DND-41 (cell line): ENCODE data around the gene PAM.

ENCODE experiments used
- ATAC-seq: fragments of 200-7000 bp; cut with Tn5 transposase; 3 replicates; pipeline ENCODE4 v1.9.1; 2021; ENCODE audit warnings: low read depth; ENCODE audit not compliant: insufficient read depth
- DNase-seq: peaks from one replicate; pipeline ENCODE4 v3.0.0-alpha.2; 2020
- H2AFZ ChIP-seq: 2 replicates; pipeline ENCODE4 v1.6.0; 2012; ENCODE audit warnings: low read depth, low read length
- H3K27ac ChIP-seq: 2 replicates; pipeline ENCODE4 v1.5.1; 2012; ENCODE audit warnings: low read length, inconsistent platforms
- H3K27me3 ChIP-seq: fragments of 200-600 bp; sonication (generic); 2 replicates; pipeline ENCODE4 v1.6.0; 2012; ENCODE audit warnings: low read length, mild to moderate bottlenecking, inconsistent platforms; ENCODE audit not compliant: insufficient read depth, poor library complexity
- H3K36me3 ChIP-seq: 2 replicates; pipeline ENCODE4 v1.5.1; 2012; ENCODE audit warnings: low read length, inconsistent platforms; ENCODE audit not compliant: insufficient read depth
- H3K4me1 ChIP-seq: 2 replicates; pipeline ENCODE4 v1.5.1; 2012; ENCODE audit warnings: mild to moderate bottlenecking, low read length; ENCODE audit not compliant: insufficient read depth
- H3K4me2 ChIP-seq: 2 replicates; pipeline ENCODE4 v1.6.0; 2012; ENCODE audit warnings: mild to moderate bottlenecking, moderate library complexity, low read length, inconsistent platforms; ENCODE audit not compliant: insufficient read depth
- H3K4me3 ChIP-seq, 2 experiments: fragments of 200-600 bp in 1 of 2; shearing (Covaris generic) in 1 of 2; 2 replicates each; pipeline ENCODE4 v1.5.1; 2012 to 2016; ENCODE audit warnings: inconsistent platforms in 2 of 2, low read length in 2 of 2, mild to moderate bottlenecking in 2 of 2, low read depth in 1 of 2, moderate library complexity in 1 of 2
- H3K79me2 ChIP-seq: 2 replicates; pipeline ENCODE4 v1.6.0; 2012; ENCODE audit warnings: low read length, inconsistent platforms; ENCODE audit not compliant: insufficient read depth
- H3K9ac ChIP-seq: 2 replicates; pipeline ENCODE4 v1.6.0; 2012; ENCODE audit warnings: low read depth, mild to moderate bottlenecking, inconsistent platforms, low read length, moderate library complexity
- H3K9me3 ChIP-seq: 2 replicates; pipeline ENCODE4 v1.5.1; 2012; ENCODE audit warnings: low read length, moderate library complexity, mild to moderate bottlenecking, inconsistent platforms; ENCODE audit not compliant: insufficient read depth, severe bottlenecking
- H4K20me1 ChIP-seq: 2 replicates; pipeline ENCODE4 v1.6.0; 2012; ENCODE audit warnings: low read length; ENCODE audit not compliant: insufficient read depth
- EZH2 ChIP-seq: IDR thresholded peaks from 3 replicates; pipeline ENCODE4 v1.6.1; 2012; ENCODE audit warnings: borderline replicate concordance, low read depth, mild to moderate bottlenecking, moderate library complexity, low read length, inconsistent platforms; ENCODE audit not compliant: severe bottlenecking
- TF ChIP-seq, protein P1 (sequence below): IDR thresholded peaks from 2 replicates; pipeline ENCODE4 v1.5.1; 2012; ENCODE audit warnings: borderline replicate concordance, low read length, moderate library complexity, mild to moderate bottlenecking; ENCODE audit not compliant: poor library complexity, severe bottlenecking; ENCODE audit errors: extremely low read depth

The PAM gene

DNA sequence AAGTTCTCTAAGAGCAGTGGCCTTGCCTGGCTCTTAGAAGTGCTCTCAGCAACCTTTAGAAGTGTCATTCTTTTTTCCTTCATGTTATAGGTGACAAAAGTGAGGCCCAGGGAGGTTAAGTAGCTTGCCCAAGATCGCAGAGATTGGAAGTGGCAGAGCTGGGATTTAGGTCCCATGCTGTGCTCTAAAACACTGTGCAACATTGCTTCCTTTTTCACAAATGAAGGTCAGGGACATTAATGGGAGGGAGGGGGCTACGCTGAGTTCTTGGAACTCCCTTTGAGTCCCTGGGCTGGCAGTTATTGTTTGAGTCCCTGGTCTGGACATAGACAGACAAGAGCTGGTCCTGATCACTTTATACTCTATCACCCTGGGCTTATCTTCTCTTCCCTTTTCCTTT is 45.3 kb downstream of the PAM start:
- TF ChIP-seq, protein P1, sequence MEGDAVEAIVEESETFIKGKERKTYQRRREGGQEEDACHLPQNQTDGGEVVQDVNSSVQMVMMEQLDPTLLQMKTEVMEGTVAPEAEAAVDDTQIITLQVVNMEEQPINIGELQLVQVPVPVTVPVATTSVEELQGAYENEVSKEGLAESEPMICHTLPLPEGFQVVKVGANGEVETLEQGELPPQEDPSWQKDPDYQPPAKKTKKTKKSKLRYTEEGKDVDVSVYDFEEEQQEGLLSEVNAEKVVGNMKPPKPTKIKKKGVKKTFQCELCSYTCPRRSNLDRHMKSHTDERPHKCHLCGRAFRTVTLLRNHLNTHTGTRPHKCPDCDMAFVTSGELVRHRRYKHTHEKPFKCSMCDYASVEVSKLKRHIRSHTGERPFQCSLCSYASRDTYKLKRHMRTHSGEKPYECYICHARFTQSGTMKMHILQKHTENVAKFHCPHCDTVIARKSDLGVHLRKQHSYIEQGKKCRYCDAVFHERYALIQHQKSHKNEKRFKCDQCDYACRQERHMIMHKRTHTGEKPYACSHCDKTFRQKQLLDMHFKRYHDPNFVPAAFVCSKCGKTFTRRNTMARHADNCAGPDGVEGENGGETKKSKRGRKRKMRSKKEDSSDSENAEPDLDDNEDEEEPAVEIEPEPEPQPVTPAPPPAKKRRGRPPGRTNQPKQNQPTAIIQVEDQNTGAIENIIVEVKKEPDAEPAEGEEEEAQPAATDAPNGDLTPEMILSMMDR: no peak
- TF ChIP-seq EZH2: no peak
- Histone ChIP-seq H3K27ac (peak overlapping the region; percentile 91), H3K9me3 (no peaks in the 10 kb centered on the region), H3K4me1 (peaks cover 66% of the 10 kb centered on the region), H3K27me3 (no peaks in the 10 kb centered on the region), H3K4me3 (no peak overlapping the region), H3K4me2 (peak overlapping the region; percentile 55; the same call in 1 of the 2 replicates), H3K9ac (peak overlapping the region; percentile 40), H3K36me3 (no peaks in the 10 kb centered on the region), H4K20me1 (no peaks in the 10 kb centered on the region), H2AFZ (peak overlapping the region; percentile 63), H3K79me2 (peaks cover 3% of the 10 kb centered on the region; the same call in 1 of the 2 replicates)
- no peak for ATAC-seq
- DNase-seq: no peak

DNA sequence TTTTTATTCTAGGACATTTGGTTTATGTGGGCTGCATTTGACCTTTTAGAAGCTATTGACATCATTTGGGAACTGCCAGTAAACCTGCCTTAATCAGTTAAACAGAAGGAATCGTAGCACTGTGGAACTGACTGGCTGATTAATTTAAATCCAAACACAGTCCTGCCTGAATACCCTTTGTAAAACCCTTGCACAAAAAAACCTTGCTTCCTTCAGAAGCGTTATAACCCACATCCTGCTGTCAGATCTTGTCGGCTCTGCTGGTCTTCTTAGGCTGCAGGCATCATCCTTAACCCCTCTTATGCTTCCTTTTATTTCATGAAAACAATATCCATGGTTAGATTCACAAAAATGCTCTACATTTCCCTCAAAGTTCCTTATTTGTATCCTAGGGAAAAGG is 46.3 kb downstream of the PAM start:
- H4K20me1 ChIP-seq: no peaks in the 10 kb centered on the region
- no peaks in the 10 kb centered on the region for H3K27me3 ChIP-seq
- H3K4me1 ChIP-seq: peaks cover 60% of the 10 kb centered on the region
- no peaks in the 10 kb centered on the region for H3K9me3 ChIP-seq
- H2AFZ ChIP-seq: no peak overlapping the region
- peak overlapping the region; percentile 40; the same call in 1 of the 2 replicates for H3K9ac ChIP-seq
- H3K79me2 ChIP-seq: peaks cover 3% of the 10 kb centered on the region; the same call in 1 of the 2 replicates
- peak overlapping the region; percentile 91 for H3K27ac ChIP-seq
- peak; percentile 99 for ATAC-seq
- DNase-seq: peak; percentile 79
- TF ChIP-seq EZH2: no peak
- TF ChIP-seq, protein P1: no peak
- H3K4me2 ChIP-seq: peak overlapping the region; percentile 55
- H3K36me3 ChIP-seq: no peaks in the 10 kb centered on the region
- peak overlapping the region in 1 of 2 experiments; percentile 6; a peak in 1 of 4 replicates for H3K4me3 ChIP-seq

DNA sequence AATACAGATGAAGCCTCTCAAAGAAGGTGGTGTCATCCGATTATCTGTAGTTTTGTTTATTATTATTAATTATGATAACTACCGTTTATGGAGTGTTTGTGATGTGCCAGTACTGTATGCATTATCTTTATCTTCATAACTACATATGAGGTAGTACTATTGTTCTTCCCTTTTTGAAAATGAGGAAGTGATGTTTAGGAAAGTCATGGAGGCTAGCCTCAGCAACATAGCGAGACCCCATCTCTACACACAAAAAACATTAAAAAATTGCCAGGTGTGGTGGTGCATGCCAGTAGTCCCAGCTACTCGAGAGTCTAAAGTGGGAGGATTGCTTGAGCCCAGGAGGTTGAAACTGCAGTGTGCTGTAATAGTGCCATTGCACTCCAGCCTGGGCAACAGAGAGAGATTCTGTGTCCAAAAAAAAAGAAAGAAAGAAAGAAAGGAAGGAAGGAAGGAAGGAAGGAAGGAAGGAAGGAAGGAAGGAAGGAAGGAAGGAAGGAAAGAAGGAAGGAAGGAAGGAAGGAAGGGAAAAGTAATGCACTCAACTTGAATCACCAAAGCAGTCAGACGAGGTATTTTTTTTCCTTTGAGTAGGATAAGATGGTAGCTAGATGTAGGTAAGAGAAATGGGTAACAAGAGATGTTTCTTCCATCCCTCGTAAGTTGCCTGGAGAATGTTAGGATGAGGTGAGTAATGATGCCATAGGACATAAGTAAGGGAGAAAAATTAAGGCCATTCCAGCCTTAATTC is 47.8 kb downstream of the PAM start:
- DNase-seq: no peak
- H4K20me1 ChIP-seq: no peaks in the 10 kb centered on the region
- peak overlapping the region; percentile 57 for H3K27ac ChIP-seq
- ATAC-seq: no peak
- no peak overlapping the region for H3K9ac ChIP-seq
- H3K9me3 ChIP-seq: no peaks in the 10 kb centered on the region
- H2AFZ ChIP-seq: no peak overlapping the region
- no peak overlapping the region for H3K4me3 ChIP-seq
- H3K36me3 ChIP-seq: no peaks in the 10 kb centered on the region
- H3K79me2 ChIP-seq: peaks cover 3% of the 10 kb centered on the region; the same call in 1 of the 2 replicates
- no peaks in the 10 kb centered on the region for H3K27me3 ChIP-seq
- peaks cover 60% of the 10 kb centered on the region for H3K4me1 ChIP-seq
- H3K4me2 ChIP-seq: no peak overlapping the region
- TF ChIP-seq EZH2: no peak
- TF ChIP-seq, protein P1: no peak
